GM18508 (cell line): ENCODE measurements around the gene THRB.

Experiments
- ATAC-seq: cut with Tn5 transposase; IDR thresholded peaks from one replicate; pipeline ENCODE4 v1.9.1; 2021; ENCODE audit warnings: moderate number of reproducible peaks; ENCODE audit not compliant: insufficient read depth, unreplicated experiment

Gene THRB

GRCh38 chr3:24164967-24165602 lies 329.6 kb downstream of the THRB start:
- ATAC-seq: no peak

GRCh38 chr3:24162929-24163328 lies 331.7 kb downstream of the THRB start:
- no peak for ATAC-seq

GRCh38 chr3:24161841-24162240 lies 332.8 kb downstream of the THRB start:
- ATAC-seq: no peak

GRCh38 chr3:24160424-24161095 lies 334.1 kb downstream of the THRB start:
- no peak for ATAC-seq

- ATAC-seq: no peak
Observed at GRCh38 chr3:24158761-24159454, 335.7 kb downstream of the THRB start.

GRCh38 chr3:24157106-24157505 lies 337.5 kb downstream of the THRB start:
- ATAC-seq: no peak

- ATAC-seq: no peak
Observed at GRCh38 chr3:24156466-24156865, 338.2 kb downstream of the THRB start.

GRCh38 chr3:24155276-24155675 lies 339.4 kb downstream of the THRB start:
- no peak for ATAC-seq

GRCh38 chr3:24154781-24155180 lies 339.9 kb downstream of the THRB start:
- ATAC-seq: no peak

- peak; percentile 82 for ATAC-seq
Observed at GRCh38 chr3:24154013-24154695, 340.5 kb downstream of the THRB start.

- no peak for ATAC-seq
Observed at GRCh38 chr3:24151594-24151993, 343.1 kb downstream of the THRB start.

GRCh38 chr3:24149032-24149431 lies 345.6 kb downstream of the THRB start:
- ATAC-seq: no peak

- no peak for ATAC-seq
Observed at GRCh38 chr3:24145981-24146822, 348.4 kb downstream of the THRB start.

- no peak for ATAC-seq
Observed at GRCh38 chr3:24145481-24145880, 349.2 kb downstream of the THRB start.

- ATAC-seq: no peak
Observed at GRCh38 chr3:24142127-24142526, 352.5 kb downstream of the THRB start.

GRCh38 chr3:24141548-24141947 lies 353.1 kb downstream of the THRB start:
- no peak for ATAC-seq

GRCh38 chr3:24139463-24140412 lies 354.9 kb downstream of the THRB start:
- ATAC-seq: no peak

GRCh38 chr3:24138876-24139256 lies 355.8 kb downstream of the THRB start:
- ATAC-seq: no peak
